HepG2 (cell line): Measurements from ENCODE around the gene POC1A. TPM values are rescaled to one million over a fixed set of nuclear protein-coding genes. Genes with fewer than 3 reads are reported as not detected.
A peak's percentile ranks its signal among the peaks of the same experiment; 100 is the strongest.

Source experiments
- FOSL2 ChIP-seq: sonication (generic); formaldehyde crosslinking; IDR thresholded peaks from 2 replicates; pipeline ENCODE4 v1.4.0; 2020; ENCODE audit warnings: missing genetic modification reagents
- FOXK1 ChIP-seq: sonication (generic); formaldehyde crosslinking; IDR thresholded peaks from 2 replicates; pipeline ENCODE4 v1.4.0; 2020; ENCODE audit warnings: low read depth, missing genetic modification reagents, borderline replicate concordance
- GFI1 ChIP-seq: sonication (generic); formaldehyde crosslinking; IDR thresholded peaks from 2 replicates; pipeline ENCODE4 v1.5.0; 2020; ENCODE audit warnings: missing genetic modification reagents, mild to moderate bottlenecking, borderline replicate concordance
- HNRNPL ChIP-seq: fragments of 200-400 bp; formaldehyde crosslinking; IDR thresholded peaks from 2 replicates; pipeline ENCODE4 v1.6.1; 2017; ENCODE audit warnings: mild to moderate bottlenecking, low read depth, low read length
- JUND ChIP-seq: sonication (generic); formaldehyde crosslinking; IDR thresholded peaks from 2 replicates; pipeline ENCODE4 v1.8.0; 2022; ENCODE audit warnings: mild to moderate bottlenecking, missing genetic modification reagents
- PTBP1 ChIP-seq: fragments of 200-400 bp; formaldehyde crosslinking; IDR thresholded peaks from 2 replicates; pipeline ENCODE4 v1.6.1; 2018; ENCODE audit warnings: low read length, low read depth; ENCODE audit not compliant: poor library complexity, severe bottlenecking
- REL ChIP-seq: sonication (generic); formaldehyde crosslinking; conservative IDR thresholded peaks from 2 replicates; pipeline ENCODE4 v1.8.0; 2022; ENCODE audit warnings: mild to moderate bottlenecking, missing genetic modification reagents, moderate library complexity
- SOX6 ChIP-seq, 2 experiments: fragments of 450-650 bp in 1 of 2; sonication (generic) in 1 of 2; formaldehyde crosslinking in 1 of 2; IDR thresholded peaks; 2 replicates each; pipeline versions ENCODE4 v1.4.0 to v1.6.1; 2017 to 2020; ENCODE audit warnings: antibody characterized with exemption in 1 of 2, mild to moderate bottlenecking in 1 of 2, missing genetic modification reagents in 1 of 2
- ZFP1 ChIP-seq: IDR thresholded peaks from 2 replicates; pipeline ENCODE4 v1.6.1; 2016
- ZFX ChIP-seq: sonication (generic); formaldehyde crosslinking; IDR thresholded peaks from 2 replicates; pipeline ENCODE4 v1.4.0; 2020; ENCODE audit warnings: mild to moderate bottlenecking, low read depth, missing genetic modification reagents, moderate library complexity
- ZMYM3 ChIP-seq: sonication (generic); formaldehyde crosslinking; IDR thresholded peaks from 2 replicates; pipeline ENCODE4 v1.5.1; 2020; ENCODE audit warnings: mild to moderate bottlenecking, missing genetic modification reagents
- ZNF256 ChIP-seq: sonication (generic); formaldehyde crosslinking; conservative IDR thresholded peaks from 2 replicates; pipeline ENCODE4 v1.4.0; 2020; ENCODE audit warnings: missing genetic modification reagents
- ZNF326 ChIP-seq: sonication (generic); formaldehyde crosslinking; IDR thresholded peaks from 2 replicates; pipeline ENCODE4 v1.4.0; 2020; ENCODE audit warnings: missing genetic modification reagents, borderline replicate concordance
- ZNF33B ChIP-seq: sonication (generic); formaldehyde crosslinking; IDR thresholded peaks from 2 replicates; pipeline ENCODE4 v1.5.1; 2020; ENCODE audit warnings: mild to moderate bottlenecking, missing genetic modification reagents
- polyA plus RNA-seq, 8 experiments: library from polyadenylated mRNA; depleted of rRNA in 3 of 8; stranded (reverse) in 7 of 8; unstranded in 1 of 8; fragments of >200 nt; fragmentation: Illumina TruSeq in 4 of 8; extraction: Trizol in 4 of 8; gene quantifications; 2 replicates each; pipeline versions ENCODE4 v1.2.1 to v1.2.3, GENCODE V29; 2011 to 2016; ENCODE audit warnings: low read depth in 4 of 8, missing spikeins in 1 of 8, mixed read lengths in 1 of 8; ENCODE audit not compliant: insufficient read depth in 1 of 8
- total RNA-seq, 5 experiments: library from RNA; depleted of rRNA; stranded (reverse); fragments of >200 nt; fragmentation: Illumina TruSeq; extraction: Trizol; gene quantifications; 2 replicates each; pipeline ENCODE4 v1.2.3, GENCODE V29; 2016; ENCODE audit warnings: low read depth in 1 of 5
- TF ChIP-seq, protein P1 (sequence below), 2 experiments: sonication (generic) in 1 of 2; formaldehyde crosslinking in 1 of 2; IDR thresholded peaks; 2 replicates each; pipeline versions ENCODE4 v1.5.1 to v1.6.1; 2011 to 2020; ENCODE audit warnings: borderline replicate concordance in 1 of 2, low read depth in 1 of 2, low read length in 1 of 2, mild to moderate bottlenecking in 1 of 2, missing genetic modification reagents in 1 of 2, moderate library complexity in 1 of 2
- TF ChIP-seq, protein P2 (sequence below): sonication (generic); formaldehyde crosslinking; conservative IDR thresholded peaks from 2 replicates; pipeline ENCODE4 v1.5.0; 2020; ENCODE audit warnings: missing genetic modification reagents
- TF ChIP-seq, protein P3 (sequence below): sonication (generic); formaldehyde crosslinking; IDR thresholded peaks from 2 replicates; pipeline ENCODE4 v1.8.0; 2022; ENCODE audit warnings: missing genetic modification reagents, mild to moderate bottlenecking, inconsistent platforms, borderline replicate concordance
- TF ChIP-seq, protein P4 (sequence below): sonication (generic); formaldehyde crosslinking; IDR thresholded peaks from 2 replicates; pipeline ENCODE4 v1.8.1; 2023; ENCODE audit warnings: mild to moderate bottlenecking, moderate library complexity, missing genetic modification reagents
- TF ChIP-seq, protein P5 (sequence below): IDR thresholded peaks from 2 replicates; pipeline ENCODE4 v1.6.1; 2016; ENCODE audit warnings: missing genetic modification reagents, missing compliant biosample characterization

POC1A gene
- total and polyA plus RNA-seq, 2 of the 13 experiments (the other 11 are each of a cell fraction or from before 2014, with no cell fraction given) = 14.6 to 20.0 TPM

DNA sequence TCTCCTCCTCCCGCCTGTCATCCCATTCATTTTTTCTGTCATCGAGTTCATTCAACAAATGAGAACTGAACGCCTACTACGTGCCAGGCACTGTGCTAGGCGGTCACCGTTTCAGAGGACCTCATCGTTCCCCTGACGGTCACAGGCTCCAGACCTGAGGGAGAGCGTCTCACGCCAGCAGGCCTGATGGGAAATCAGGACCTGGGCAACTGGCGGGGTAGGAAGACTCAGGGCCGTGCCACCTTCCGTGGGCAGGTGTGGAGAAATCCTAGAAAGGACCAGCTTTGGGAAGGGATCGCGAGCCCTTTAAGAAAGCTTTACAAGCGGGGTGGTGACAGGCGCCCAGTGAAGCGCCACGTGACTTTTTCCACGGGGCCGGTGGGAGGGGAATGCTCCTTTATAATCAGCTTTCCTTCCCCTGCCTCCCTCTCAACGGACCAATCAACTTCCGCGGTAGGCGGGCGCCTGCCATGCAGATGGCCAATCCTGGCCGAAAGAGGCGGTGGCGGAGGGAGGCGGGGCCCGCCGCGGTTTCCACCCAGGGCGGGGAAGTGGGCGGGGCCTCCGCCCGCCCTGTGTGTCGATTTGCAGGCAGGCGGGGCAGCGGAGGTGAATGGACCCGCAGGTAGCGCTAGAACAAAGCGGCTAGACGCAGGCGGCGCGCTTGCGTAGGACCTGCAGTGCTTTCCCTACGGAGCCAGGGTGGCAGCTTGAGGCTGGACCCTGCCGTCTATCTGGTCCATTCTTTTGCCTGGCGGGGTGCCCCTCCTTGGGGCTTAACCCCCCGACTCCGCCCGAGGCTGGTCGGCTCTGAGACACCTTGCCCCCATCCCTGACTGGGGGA, 97.0 kb downstream of the POC1A start (continued):
- TF ChIP-seq, protein P1, sequence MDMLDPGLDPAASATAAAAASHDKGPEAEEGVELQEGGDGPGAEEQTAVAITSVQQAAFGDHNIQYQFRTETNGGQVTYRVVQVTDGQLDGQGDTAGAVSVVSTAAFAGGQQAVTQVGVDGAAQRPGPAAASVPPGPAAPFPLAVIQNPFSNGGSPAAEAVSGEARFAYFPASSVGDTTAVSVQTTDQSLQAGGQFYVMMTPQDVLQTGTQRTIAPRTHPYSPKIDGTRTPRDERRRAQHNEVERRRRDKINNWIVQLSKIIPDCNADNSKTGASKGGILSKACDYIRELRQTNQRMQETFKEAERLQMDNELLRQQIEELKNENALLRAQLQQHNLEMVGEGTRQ (IDR thresholded peaks at IDR 0.05; ENCODE audit: low read depth, low read length) = peak; percentile 94
- TF ChIP-seq, protein P1 (CRISPR knock-in tag; IDR thresholded peaks at IDR 0.05; ENCODE audit: borderline replicate concordance) = peak; percentile 97; the same call in 1 of the 2 replicates
- TF ChIP-seq, protein P2, sequence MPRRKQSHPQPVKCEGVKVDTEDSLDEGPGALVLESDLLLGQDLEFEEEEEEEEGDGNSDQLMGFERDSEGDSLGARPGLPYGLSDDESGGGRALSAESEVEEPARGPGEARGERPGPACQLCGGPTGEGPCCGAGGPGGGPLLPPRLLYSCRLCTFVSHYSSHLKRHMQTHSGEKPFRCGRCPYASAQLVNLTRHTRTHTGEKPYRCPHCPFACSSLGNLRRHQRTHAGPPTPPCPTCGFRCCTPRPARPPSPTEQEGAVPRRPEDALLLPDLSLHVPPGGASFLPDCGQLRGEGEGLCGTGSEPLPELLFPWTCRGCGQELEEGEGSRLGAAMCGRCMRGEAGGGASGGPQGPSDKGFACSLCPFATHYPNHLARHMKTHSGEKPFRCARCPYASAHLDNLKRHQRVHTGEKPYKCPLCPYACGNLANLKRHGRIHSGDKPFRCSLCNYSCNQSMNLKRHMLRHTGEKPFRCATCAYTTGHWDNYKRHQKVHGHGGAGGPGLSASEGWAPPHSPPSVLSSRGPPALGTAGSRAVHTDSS (CRISPR knock-in tag) = no peak
- TF ChIP-seq ZMYM3 (CRISPR knock-in tag) (peak; percentile 82), REL (CRISPR knock-in tag) (no peak), GFI1 (CRISPR knock-in tag) (no peak), PTBP1 (no peak), JUND (CRISPR knock-in tag) (no peak), ZNF326 (CRISPR knock-in tag) (no peak), HNRNPL (peak; percentile 87), SOX6 (IDR thresholded peaks at IDR 0.05) (no peak), SOX6 (CRISPR knock-in tag; IDR thresholded peaks at IDR 0.05) (peak; percentile 61), FOSL2 (0 out of 2 replicates have a peak, but pooled peaks have one; percentile 17), ZFX (peak; percentile 56; the same call in 1 of the 2 replicates), ZNF256 (CRISPR knock-in tag) (no peak), ZNF33B (CRISPR knock-in tag) (no peak), FOXK1 (CRISPR knock-in tag) (no peak; the same call in 1 of the 2 replicates), ZFP1 (CRISPR knock-in tag) (no peak)
- TF ChIP-seq, protein P3, sequence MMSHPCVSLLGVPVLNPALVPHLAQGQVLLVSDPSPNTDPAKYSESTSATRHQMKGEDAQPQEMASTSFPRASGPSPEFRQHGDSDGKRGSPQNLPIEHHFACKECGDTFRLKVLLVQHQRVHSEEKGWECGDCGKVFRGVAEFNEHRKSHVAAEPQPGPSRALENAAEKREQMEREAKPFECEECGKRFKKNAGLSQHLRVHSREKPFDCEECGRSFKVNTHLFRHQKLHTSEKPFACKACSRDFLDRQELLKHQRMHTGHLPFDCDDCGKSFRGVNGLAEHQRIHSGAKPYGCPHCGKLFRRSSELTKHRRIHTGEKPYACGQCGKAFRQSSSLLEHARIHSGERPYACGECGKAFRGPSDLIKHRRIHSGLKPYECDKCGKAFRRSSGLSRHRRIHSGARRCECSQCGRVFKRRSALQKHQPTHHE (CRISPR knock-in tag) = peak; percentile 65; the same call in 1 of the 2 replicates
- TF ChIP-seq, protein P4, sequence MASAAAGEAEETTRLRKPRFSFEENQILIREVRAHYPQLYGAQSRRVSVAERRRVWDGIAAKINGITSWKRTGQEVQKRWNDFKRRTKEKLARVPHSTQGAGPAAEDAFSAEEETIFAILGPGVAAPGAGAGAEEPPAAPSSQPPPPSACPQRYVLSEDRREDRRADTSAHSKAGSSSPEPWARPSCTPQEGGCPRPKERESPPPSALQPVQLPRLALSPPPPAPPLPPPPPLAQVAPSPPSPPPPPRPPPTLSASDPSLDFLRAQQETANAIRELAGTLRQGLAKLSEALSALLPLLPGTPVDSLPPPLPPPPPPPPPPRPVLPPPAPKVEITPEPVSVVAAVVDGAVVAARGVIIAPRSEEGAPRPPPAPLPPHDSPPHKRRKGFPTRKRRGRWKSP (CRISPR knock-in tag) = peak; percentile 88
- TF ChIP-seq, protein P5, sequence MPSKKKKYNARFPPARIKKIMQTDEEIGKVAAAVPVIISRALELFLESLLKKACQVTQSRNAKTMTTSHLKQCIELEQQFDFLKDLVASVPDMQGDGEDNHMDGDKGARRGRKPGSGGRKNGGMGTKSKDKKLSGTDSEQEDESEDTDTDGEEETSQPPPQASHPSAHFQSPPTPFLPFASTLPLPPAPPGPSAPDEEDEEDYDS (CRISPR knock-in tag) = peak; percentile 86
